SK-N-SH treated with all-trans-retinoic acid at 6 μM for 48 hours (cell line): Measurements from ENCODE around the gene MCM8.

Experiments used
- ATAC-seq: fragments of 200-7000 bp; cut with Tn5 transposase; 3 replicates; pipeline ENCODE4 v1.9.1; 2020; ENCODE audit warnings: mild to moderate bottlenecking, moderate library complexity
- ARNTL ChIP-seq: fragments of 450-650 bp; formaldehyde crosslinking; IDR thresholded peaks from 2 replicates; pipeline ENCODE4 v1.5.0; 2020; ENCODE audit warnings: low read depth, mild to moderate bottlenecking, moderate library complexity, borderline replicate concordance
- CSDC2 ChIP-seq: fragments of 250-450 bp; sonication (Bioruptor Pico); IDR thresholded peaks from 2 replicates; pipeline ENCODE4 v1.5.0; 2020; ENCODE audit warnings: mild to moderate bottlenecking, moderate library complexity
- CSRNP3 ChIP-seq: fragments of 250-450 bp; sonication (Bioruptor Pico); IDR thresholded peaks from 2 replicates; pipeline ENCODE4 v1.5.1; 2021; ENCODE audit warnings: mild to moderate bottlenecking, moderate library complexity
- ESRRG ChIP-seq: fragments of 250-450 bp; sonication (Bioruptor Pico); IDR thresholded peaks from 2 replicates; pipeline ENCODE4 v1.6.1; 2021; ENCODE audit warnings: mild to moderate bottlenecking
- GLIS3 ChIP-seq: fragments of 250-450 bp; sonication (Bioruptor Pico); IDR thresholded peaks from 2 replicates; pipeline ENCODE4 v1.5.0; 2020; ENCODE audit warnings: mild to moderate bottlenecking, moderate library complexity
- ISL1 ChIP-seq: fragments of 250-450 bp; sonication (Bioruptor Pico); IDR thresholded peaks from 2 replicates; pipeline ENCODE4 v2.1.2; 2022; ENCODE audit warnings: mild to moderate bottlenecking, moderate library complexity
- OSR1 ChIP-seq: fragments of 250-450 bp; sonication (Bioruptor Pico); IDR thresholded peaks from 2 replicates; pipeline ENCODE4 v1.8.0; 2022; ENCODE audit warnings: moderate library complexity, mild to moderate bottlenecking, inconsistent platforms
- PATZ1 ChIP-seq: fragments of 250-450 bp; sonication (Bioruptor Pico); IDR thresholded peaks from 2 replicates; pipeline ENCODE4 v1.8.0; 2020; ENCODE audit warnings: mild to moderate bottlenecking, moderate library complexity, borderline replicate concordance
- POU6F1 ChIP-seq: fragments of 250-450 bp; sonication (Bioruptor Pico); IDR thresholded peaks from 2 replicates; pipeline ENCODE4 v1.8.0; 2021; ENCODE audit warnings: low read depth, mild to moderate bottlenecking, moderate library complexity, borderline replicate concordance
- PPARA ChIP-seq: fragments of 250-450 bp; sonication (Bioruptor Pico); IDR thresholded peaks from 2 replicates; pipeline ENCODE4 v1.5.0; 2020; ENCODE audit warnings: mild to moderate bottlenecking, borderline replicate concordance
- RARB ChIP-seq: fragments of 250-450 bp; sonication (Bioruptor Pico); IDR thresholded peaks from 2 replicates; pipeline ENCODE4 v1.8.0; 2021; ENCODE audit warnings: mild to moderate bottlenecking, moderate library complexity
- TCF4 ChIP-seq: fragments of 250-450 bp; sonication (Bioruptor Pico); IDR thresholded peaks from 2 replicates; pipeline ENCODE4 v1.8.0; 2021; ENCODE audit warnings: mild to moderate bottlenecking, moderate library complexity, borderline replicate concordance
- TOX ChIP-seq: fragments of 250-450 bp; sonication (Bioruptor Pico); IDR thresholded peaks from 2 replicates; pipeline ENCODE4 v1.8.0; 2021; ENCODE audit warnings: mild to moderate bottlenecking, moderate library complexity, borderline replicate concordance
- TSHZ2 ChIP-seq: fragments of 250-450 bp; sonication (Bioruptor Pico); IDR thresholded peaks from 2 replicates; pipeline ENCODE4 v1.5.0; 2020; ENCODE audit warnings: mild to moderate bottlenecking, moderate library complexity
- ZC3H10 ChIP-seq: fragments of 250-450 bp; sonication (Bioruptor Pico); IDR thresholded peaks from 2 replicates; pipeline ENCODE4 v1.5.1; 2021; ENCODE audit warnings: mild to moderate bottlenecking, moderate library complexity
- ZNF565 ChIP-seq: fragments of 450-650 bp; formaldehyde crosslinking; conservative IDR thresholded peaks from 2 replicates; pipeline ENCODE4 v1.5.0; 2020; ENCODE audit warnings: low read depth, mild to moderate bottlenecking, moderate library complexity
- ZNF8 ChIP-seq: fragments of 450-650 bp; formaldehyde crosslinking; IDR thresholded peaks from 2 replicates; pipeline ENCODE4 v1.5.0; 2020; ENCODE audit warnings: mild to moderate bottlenecking, moderate library complexity

The MCM8 gene

GRCh38 chr20:6014957-6015356, 64.5 kb downstream of the MCM8 start (continued):
- TF ChIP-seq PATZ1 (CRISPR knock-in tag) (no peak), POU6F1 (CRISPR knock-in tag) (no peak), RARB (CRISPR knock-in tag) (no peak), TCF4 (no peak), ARNTL (CRISPR knock-in tag) (no peak)
- TF ChIP-seq, all 23 proteins: peak for 0

- TF ChIP-seq ZNF8 (CRISPR knock-in tag) (no peak), ARNTL (CRISPR knock-in tag) (no peak), POU6F1 (CRISPR knock-in tag) (no peak), PATZ1 (CRISPR knock-in tag) (no peak), ISL1 (CRISPR knock-in tag) (no peak), TOX (CRISPR knock-in tag) (no peak), GLIS3 (CRISPR knock-in tag) (no peak), PPARA (CRISPR knock-in tag) (no peak), TSHZ2 (CRISPR knock-in tag) (no peak), ZNF565 (CRISPR knock-in tag) (no peak), CSDC2 (no peak), OSR1 (no peak), CSRNP3 (CRISPR knock-in tag) (no peak)
- ATAC-seq = no peak
These were observed 67.0 kb downstream of the MCM8 start for GRCh38 chr20:6017467-6017866.

GRCh38 chr20:6017880-6018279, 67.4 kb downstream of the MCM8 start:
- ATAC-seq = no peak
- TF ChIP-seq PATZ1 (CRISPR knock-in tag) (no peak), TSHZ2 (CRISPR knock-in tag) (no peak), ISL1 (CRISPR knock-in tag) (no peak), ESRRG (CRISPR knock-in tag) (no peak), OSR1 (no peak), PPARA (CRISPR knock-in tag) (no peak), GLIS3 (CRISPR knock-in tag) (no peak), ZC3H10 (CRISPR knock-in tag) (no peak), POU6F1 (CRISPR knock-in tag) (no peak), TCF4 (no peak), ZNF565 (CRISPR knock-in tag) (no peak)
